Stimulated activated CD4-positive, alpha-beta T cell treated with anti-CD3 and anti-CD28 coated beads, TNF-alpha, amount 100 ng/mL, for 48 hours (primary cell): ENCODE data around the gene SLC35A1.
"Not testable (repeated sequence)": the region's sequence is repeated elsewhere in the genome, so short reads cannot be mapped to it uniquely, and the experiment has no call there.

ENCODE experiments used
- DNase-seq, 3 donors: peaks; one replicate each; pipeline ENCODE4 v3.0.0-alpha.2; 2020; ENCODE audit warnings: low read depth in 3 of 3

The SLC35A1 gene, protein sequence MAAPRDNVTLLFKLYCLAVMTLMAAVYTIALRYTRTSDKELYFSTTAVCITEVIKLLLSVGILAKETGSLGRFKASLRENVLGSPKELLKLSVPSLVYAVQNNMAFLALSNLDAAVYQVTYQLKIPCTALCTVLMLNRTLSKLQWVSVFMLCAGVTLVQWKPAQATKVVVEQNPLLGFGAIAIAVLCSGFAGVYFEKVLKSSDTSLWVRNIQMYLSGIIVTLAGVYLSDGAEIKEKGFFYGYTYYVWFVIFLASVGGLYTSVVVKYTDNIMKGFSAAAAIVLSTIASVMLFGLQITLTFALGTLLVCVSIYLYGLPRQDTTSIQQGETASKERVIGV

GRCh38 chr6:87472525-87473418 lies at the start of gene SLC35A1:
Gene SLC35A1, plus strand, starts transcription at chr6:87472974. Its CDS starts 30 bp downstream, at chr6:87473004.
- peak; percentile 68 to 77 (median 72) for DNase-seq

DNA sequence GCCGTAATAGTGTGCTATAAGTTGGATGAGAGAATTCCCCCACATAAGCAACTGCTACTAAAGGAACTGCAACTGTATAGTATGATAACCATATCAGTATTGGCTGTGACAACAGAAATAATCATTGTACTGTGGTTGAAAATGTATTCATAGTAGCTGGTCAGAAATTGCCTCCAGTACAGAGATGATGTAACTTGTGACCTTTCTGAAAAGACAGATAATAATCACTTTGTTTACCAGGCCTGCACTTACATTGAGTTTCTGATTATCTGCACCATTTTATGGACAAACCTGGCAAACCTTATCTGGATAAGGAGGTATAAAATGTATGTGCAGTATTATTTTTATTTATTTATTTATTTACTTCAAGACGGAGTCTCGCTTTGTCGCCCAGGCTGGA lies 46.0 kb upstream of the SLC35A1 start:
- no peak for DNase-seq

DNA sequence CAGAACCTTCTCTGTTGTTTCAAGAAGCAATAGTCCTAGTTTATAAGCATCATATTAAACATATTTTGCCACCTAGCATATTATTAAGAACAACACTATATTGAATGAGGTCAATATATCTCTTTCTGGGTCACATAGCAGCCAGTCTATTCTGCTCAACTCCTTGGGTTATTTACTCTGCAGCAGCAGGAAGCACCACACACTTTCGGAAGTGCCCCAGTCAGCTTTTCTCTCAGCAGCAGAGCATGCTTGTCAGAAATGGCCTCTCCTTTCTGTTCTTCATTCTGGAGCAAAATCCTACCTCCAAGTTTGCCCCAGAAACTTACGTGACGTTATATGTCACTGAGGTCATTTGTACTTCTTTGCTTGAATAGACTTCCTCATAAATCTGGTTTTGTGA lies 42.3 kb upstream of the SLC35A1 start:
- DNase-seq = no peak

- no peak for DNase-seq
Measured at GRCh38 chr6:87431263-87431662, 41.5 kb upstream of the SLC35A1 start.

DNA sequence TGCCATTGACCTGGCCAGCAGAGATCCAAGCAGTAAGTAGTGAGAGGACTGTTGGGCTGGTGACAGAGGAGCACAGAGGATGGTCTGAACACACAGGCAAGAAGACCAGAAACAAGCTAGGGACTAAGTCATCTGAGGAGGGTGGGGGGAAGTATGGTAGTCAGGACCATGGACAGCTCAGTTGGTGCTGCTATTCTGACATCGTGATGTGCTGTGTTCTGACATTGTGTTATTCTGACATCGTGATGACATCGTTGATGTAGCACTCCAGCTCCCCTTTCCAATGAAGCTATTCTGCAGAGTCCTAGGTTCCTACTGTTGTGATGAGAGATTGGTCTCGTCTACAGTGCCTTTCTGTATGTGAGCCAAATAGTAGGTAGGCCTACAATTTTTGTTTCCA lies 36.3 kb upstream of the SLC35A1 start:
- peak in 2 of 3 donors; percentile 3 to 19 for DNase-seq

GRCh38 chr6:87441711-87442110 lies 31.1 kb upstream of the SLC35A1 start:
- no peak for DNase-seq

GRCh38 chr6:87444362-87444761 lies 28.4 kb upstream of the SLC35A1 start:
- DNase-seq = no peak

- no peak for DNase-seq
Measured at GRCh38 chr6:87465051-87465450, 7.7 kb upstream of the SLC35A1 start.

- peak in 2 of 3 donors; percentile 34 to 48 for DNase-seq
Measured at GRCh38 chr6:87473419-87473903, 687 bp downstream of the SLC35A1 start.

DNA sequence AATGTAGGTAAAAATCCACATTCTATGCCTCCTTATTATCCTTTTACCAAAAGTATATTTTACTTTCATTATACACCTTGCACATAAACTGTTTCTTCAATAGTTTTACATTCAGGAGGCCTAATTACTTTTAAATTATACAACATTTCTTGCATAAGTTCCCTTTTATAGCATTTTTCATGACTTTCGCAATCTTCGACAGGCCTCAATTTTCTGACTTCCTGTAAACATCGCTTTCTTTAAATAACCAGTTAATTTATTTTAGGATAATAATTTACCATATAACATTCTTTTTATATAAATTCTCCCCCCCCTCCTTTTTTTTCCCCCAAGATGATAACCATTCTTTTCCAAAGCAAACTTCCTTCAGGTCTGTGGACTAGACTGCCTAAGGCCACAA lies 9.2 kb downstream of the SLC35A1 start:
- no peak for DNase-seq

GRCh38 chr6:87482366-87482765 lies 9.6 kb downstream of the SLC35A1 start:
- no peak for DNase-seq

DNA sequence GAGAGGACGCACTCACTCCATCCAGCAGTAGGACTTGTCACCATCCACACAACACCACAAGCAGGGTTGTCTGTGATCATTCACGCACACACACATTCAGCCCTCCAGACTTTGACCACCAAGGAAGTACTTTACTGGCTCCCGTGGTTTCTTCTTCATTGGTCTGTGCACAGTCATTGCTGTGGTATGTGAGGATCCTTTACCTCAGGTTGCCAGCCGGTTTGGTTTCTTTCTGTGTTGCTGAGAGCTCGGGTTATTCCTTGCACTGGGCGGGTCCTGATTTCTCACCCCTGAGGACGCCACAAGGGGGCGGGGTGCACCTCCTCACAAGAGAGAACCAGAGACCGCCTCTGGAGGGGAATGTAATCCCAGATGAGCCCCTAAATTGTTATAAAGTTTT lies 11.2 kb downstream of the SLC35A1 start:
- no peak for DNase-seq

GRCh38 chr6:87484491-87484890 lies 11.7 kb downstream of the SLC35A1 start:
- no peak for DNase-seq

DNA sequence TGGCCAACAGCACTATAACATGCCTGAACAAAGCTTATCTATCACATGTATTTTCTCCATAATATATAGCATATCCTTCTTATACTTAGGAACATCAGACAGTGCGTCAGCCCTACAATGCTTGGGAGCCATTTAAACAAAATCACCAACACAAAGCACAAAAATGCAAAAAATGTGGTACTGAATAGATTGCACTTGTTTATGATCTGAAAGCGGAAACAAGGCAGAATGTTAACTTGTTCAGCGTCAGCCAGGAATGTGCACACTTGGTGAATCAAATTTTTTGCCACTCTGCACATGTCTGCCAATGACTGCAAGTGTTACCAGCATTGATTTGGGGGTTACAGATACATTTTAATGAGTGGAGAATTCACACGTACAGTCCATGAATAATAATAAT lies 14.8 kb downstream of the SLC35A1 start:
- DNase-seq = no peak

- not testable (repeated sequence) for DNase-seq
Measured at GRCh38 chr6:87489326-87489725, 16.6 kb downstream of the SLC35A1 start.

DNA sequence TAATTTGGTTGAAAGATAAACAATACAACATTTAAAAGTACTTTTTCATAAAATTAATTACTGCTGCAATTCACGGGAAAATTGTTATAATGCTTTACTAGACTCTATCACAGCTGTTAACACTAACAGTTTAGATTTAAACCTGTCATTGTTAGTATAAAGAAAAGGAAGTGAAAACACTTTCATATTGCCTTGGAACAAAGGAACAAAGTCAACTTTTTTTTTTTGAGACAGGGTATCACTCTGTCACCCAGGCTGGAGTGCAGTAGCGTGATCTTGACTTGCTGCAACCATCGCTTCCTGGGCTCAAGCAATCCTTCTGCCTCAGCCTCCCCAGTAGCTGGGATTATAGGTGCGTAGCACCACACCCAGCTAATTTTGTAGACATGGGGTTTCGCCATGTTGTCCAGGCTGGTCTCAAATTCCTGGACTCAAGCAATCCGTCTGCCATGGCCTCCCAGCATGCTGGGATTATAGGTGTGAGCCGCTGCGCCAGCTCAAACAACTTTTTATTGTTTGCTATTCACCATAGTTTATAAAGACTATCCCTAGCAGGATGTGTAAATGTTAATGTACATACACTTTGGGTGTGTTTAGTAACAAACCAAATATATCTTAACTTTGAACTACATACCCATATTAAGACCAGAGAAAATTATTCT lies 22.1 kb downstream of the SLC35A1 start:
- DNase-seq = no peak

- DNase-seq = no peak
Measured at GRCh38 chr6:87498048-87498447, 25.3 kb downstream of the SLC35A1 start.

- no peak for DNase-seq
Measured at GRCh38 chr6:87501809-87502572, 29.2 kb downstream of the SLC35A1 start.

GRCh38 chr6:87504441-87504840 lies 31.7 kb downstream of the SLC35A1 start:
- DNase-seq = no peak

GRCh38 chr6:87514831-87515230 lies 42.1 kb downstream of the SLC35A1 start:
- DNase-seq = no peak

- DNase-seq = no peak
Measured at GRCh38 chr6:87518453-87518852, 45.7 kb downstream of the SLC35A1 start.
